ENCODE data around the gene B4GALT5.

B4GALT5 gene

GRCh38 chr20:49754596-49754995 is 40.9 kb upstream of the B4GALT5 start:
- TF ChIP-seq, protein P1, sequence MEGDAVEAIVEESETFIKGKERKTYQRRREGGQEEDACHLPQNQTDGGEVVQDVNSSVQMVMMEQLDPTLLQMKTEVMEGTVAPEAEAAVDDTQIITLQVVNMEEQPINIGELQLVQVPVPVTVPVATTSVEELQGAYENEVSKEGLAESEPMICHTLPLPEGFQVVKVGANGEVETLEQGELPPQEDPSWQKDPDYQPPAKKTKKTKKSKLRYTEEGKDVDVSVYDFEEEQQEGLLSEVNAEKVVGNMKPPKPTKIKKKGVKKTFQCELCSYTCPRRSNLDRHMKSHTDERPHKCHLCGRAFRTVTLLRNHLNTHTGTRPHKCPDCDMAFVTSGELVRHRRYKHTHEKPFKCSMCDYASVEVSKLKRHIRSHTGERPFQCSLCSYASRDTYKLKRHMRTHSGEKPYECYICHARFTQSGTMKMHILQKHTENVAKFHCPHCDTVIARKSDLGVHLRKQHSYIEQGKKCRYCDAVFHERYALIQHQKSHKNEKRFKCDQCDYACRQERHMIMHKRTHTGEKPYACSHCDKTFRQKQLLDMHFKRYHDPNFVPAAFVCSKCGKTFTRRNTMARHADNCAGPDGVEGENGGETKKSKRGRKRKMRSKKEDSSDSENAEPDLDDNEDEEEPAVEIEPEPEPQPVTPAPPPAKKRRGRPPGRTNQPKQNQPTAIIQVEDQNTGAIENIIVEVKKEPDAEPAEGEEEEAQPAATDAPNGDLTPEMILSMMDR (conservative IDR thresholded peaks at IDR 0.05; ENCODE audit: low read depth, low read length), result no peak
- DNase-seq (ENCODE audit: low read depth), result no peak
- no peak overlapping the region for H3K4me3 ChIP-seq (ENCODE audit: low read depth, low read length)

DNA sequence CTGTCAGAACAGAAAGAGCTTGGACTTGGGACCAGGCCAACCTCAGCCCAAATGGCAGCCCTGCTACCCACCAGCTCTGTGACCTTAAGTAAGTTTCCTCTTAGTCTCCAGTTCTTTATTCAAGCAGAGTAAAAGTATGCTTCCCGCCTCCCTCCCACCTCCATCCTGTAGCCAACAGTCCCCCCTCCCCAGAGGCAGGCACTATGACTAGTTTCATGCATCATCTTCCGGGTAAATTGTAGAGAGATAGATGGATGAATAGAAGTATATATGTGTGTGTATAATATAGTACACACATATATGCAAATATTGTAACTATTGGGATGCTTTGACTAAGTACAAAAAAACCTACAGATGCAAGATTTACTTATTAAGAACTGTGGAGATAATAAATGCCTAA is 39.5 kb upstream of the B4GALT5 start:
- DNase-seq (ENCODE audit: low read depth), result no peak
- TF ChIP-seq, protein P1 (conservative IDR thresholded peaks at IDR 0.05; ENCODE audit: low read depth, low read length), result no peak
- no peak overlapping the region for H3K4me3 ChIP-seq (ENCODE audit: low read depth, low read length)

GRCh38 chr20:49752201-49752903 is 38.7 kb upstream of the B4GALT5 start:
- DNase-seq (ENCODE audit: low read depth), result no peak
- no peak overlapping the region for H3K4me3 ChIP-seq (ENCODE audit: low read depth, low read length)
- TF ChIP-seq, protein P1 (conservative IDR thresholded peaks at IDR 0.05; ENCODE audit: low read depth, low read length), result no peak

- DNase-seq (ENCODE audit: low read depth), result no peak
- H3K4me3 ChIP-seq (ENCODE audit: low read depth, low read length), result no peak overlapping the region
- TF ChIP-seq, protein P1 (conservative IDR thresholded peaks at IDR 0.05; ENCODE audit: low read depth, low read length), result no peak
Measured at GRCh38 chr20:49751397-49751736, 37.7 kb upstream of the B4GALT5 start.

GRCh38 chr20:49750611-49751396 is 37.1 kb upstream of the B4GALT5 start:
- no peak for DNase-seq (ENCODE audit: low read depth)
- no peak overlapping the region for H3K4me3 ChIP-seq (ENCODE audit: low read depth, low read length)
- TF ChIP-seq, protein P1 (conservative IDR thresholded peaks at IDR 0.05; ENCODE audit: low read depth, low read length), result no peak

GRCh38 chr20:49749625-49750024 is 35.9 kb upstream of the B4GALT5 start:
- no peak for DNase-seq (ENCODE audit: low read depth)
- TF ChIP-seq, protein P1 (conservative IDR thresholded peaks at IDR 0.05; ENCODE audit: low read depth, low read length), result no peak

GRCh38 chr20:49748525-49748838 is 34.8 kb upstream of the B4GALT5 start:
- H3K4me3 ChIP-seq (ENCODE audit: low read depth, low read length), result no peak overlapping the region
- TF ChIP-seq, protein P1 (conservative IDR thresholded peaks at IDR 0.05; ENCODE audit: low read depth, low read length), result no peak
- DNase-seq (ENCODE audit: low read depth), result no peak

More at GRCh38 chr20:49749625-49750024, 35.9 kb upstream of the B4GALT5 start:
- H3K4me3 ChIP-seq (ENCODE audit: low read depth, low read length), result no peak overlapping the region

Measured in choroid plexus epithelial cell (primary cell).